NCI-H2227 treated with DMSO at 0.1 percent for 48 hours (cell line): Measurements from ENCODE around the gene MGAT4C.
A peak's percentile ranks its signal among the peaks of the same experiment; 100 is the strongest.
"Not testable (repeated sequence)": the region's sequence is repeated elsewhere in the genome, so short reads cannot be mapped to it uniquely, and the experiment has no call there.

ENCODE experiments used
- DNase-seq: peaks from one replicate; lab custom pipeline; 2025; lab: John Stamatoyannopoulos, UW

Gene MGAT4C

GRCh38 chr12:86134561-86134960 is 121.6 kb downstream of the MGAT4C start:
- DNase-seq = peak; percentile 49

GRCh38 chr12:86126900-86127299 is 129.3 kb downstream of the MGAT4C start:
- DNase-seq = not testable (repeated sequence)

- DNase-seq = peak; percentile 89
Observed at GRCh38 chr12:86122846-86123468, 133.2 kb downstream of the MGAT4C start.

GRCh38 chr12:86118161-86118560 is 138.0 kb downstream of the MGAT4C start:
- no peak for DNase-seq

- DNase-seq = no peak
Observed at GRCh38 chr12:86117711-86118110, 138.5 kb downstream of the MGAT4C start.

GRCh38 chr12:86104087-86104486 is 152.1 kb downstream of the MGAT4C start:
- no peak for DNase-seq

- no peak for DNase-seq
Observed at GRCh38 chr12:86097161-86097560, 159.0 kb downstream of the MGAT4C start.

- DNase-seq = no peak
Observed at GRCh38 chr12:86091681-86092080, 164.5 kb downstream of the MGAT4C start.

- no peak for DNase-seq
Observed at GRCh38 chr12:86081843-86082242, 174.3 kb downstream of the MGAT4C start.

GRCh38 chr12:86059052-86059451 is 197.1 kb downstream of the MGAT4C start:
- DNase-seq = not testable (repeated sequence)

GRCh38 chr12:86057092-86057845 is 198.9 kb downstream of the MGAT4C start:
- DNase-seq = no peak

GRCh38 chr12:86052921-86053320 is 203.3 kb downstream of the MGAT4C start:
- no peak for DNase-seq

GRCh38 chr12:86050010-86050409 is 206.2 kb downstream of the MGAT4C start:
- DNase-seq = no peak

- DNase-seq = no peak
Observed at GRCh38 chr12:86044396-86044795, 211.8 kb downstream of the MGAT4C start.

GRCh38 chr12:86042062-86042461 is 214.1 kb downstream of the MGAT4C start:
- no peak for DNase-seq

GRCh38 chr12:86018361-86018760 is 237.8 kb downstream of the MGAT4C start:
- no peak for DNase-seq

GRCh38 chr12:86015026-86015425 is 241.2 kb downstream of the MGAT4C start:
- DNase-seq = no peak

- no peak for DNase-seq
Observed at GRCh38 chr12:86006727-86007126, 249.5 kb downstream of the MGAT4C start.

- no peak for DNase-seq
Observed at GRCh38 chr12:85998074-85998473, 258.1 kb downstream of the MGAT4C start.

GRCh38 chr12:85996280-85996679 is 259.9 kb downstream of the MGAT4C start:
- no peak for DNase-seq

- no peak for DNase-seq
Observed at GRCh38 chr12:85993746-85994145, 262.4 kb downstream of the MGAT4C start.

- no peak for DNase-seq
Observed at GRCh38 chr12:85985996-85986395, 270.2 kb downstream of the MGAT4C start.

- DNase-seq = no peak
Observed at GRCh38 chr12:85983601-85984000, 272.6 kb downstream of the MGAT4C start.

GRCh38 chr12:85979641-85980040 is 276.6 kb downstream of the MGAT4C start:
- DNase-seq = no peak
